HepG2 (cell line): ENCODE measurements around the gene IGF2BP3. TPM values are rescaled to one million over a fixed set of nuclear protein-coding genes. Genes with fewer than 3 reads are reported as not detected.
A peak's percentile ranks its signal among the peaks of the same experiment; 100 is the strongest.

Experiments
- BCL6 ChIP-seq: IDR thresholded peaks from 2 replicates; pipeline ENCODE4 v1.6.1; 2016; ENCODE audit warnings: missing genetic modification reagents, missing compliant biosample characterization
- FOXJ3 ChIP-seq: sonication (generic); formaldehyde crosslinking; IDR thresholded peaks from 2 replicates; pipeline ENCODE4 v1.4.0; 2020; ENCODE audit warnings: missing genetic modification reagents, mild to moderate bottlenecking, borderline replicate concordance
- GATAD1 ChIP-seq: IDR thresholded peaks from 2 replicates; pipeline ENCODE4 v1.6.1; 2016; ENCODE audit warnings: missing genetic modification reagents, missing compliant biosample characterization
- IRF2 ChIP-seq: IDR thresholded peaks from 2 replicates; pipeline ENCODE4 v1.6.1; 2018; ENCODE audit warnings: missing genetic modification reagents, missing compliant biosample characterization
- TRIM24 ChIP-seq: sonication (generic); formaldehyde crosslinking; IDR thresholded peaks from 2 replicates; pipeline ENCODE4 v1.8.0; 2022; ENCODE audit warnings: mild to moderate bottlenecking, missing genetic modification reagents
- ZNF205 ChIP-seq: IDR thresholded peaks from 2 replicates; pipeline ENCODE4 v1.6.1; 2018; ENCODE audit warnings: missing biosample characterization, missing genetic modification reagents
- ZNF225 ChIP-seq: sonication (generic); formaldehyde crosslinking; IDR thresholded peaks from 2 replicates; pipeline ENCODE4 v1.4.0; 2020; ENCODE audit warnings: mild to moderate bottlenecking, missing genetic modification reagents
- ZNF431 ChIP-seq: sonication (generic); formaldehyde crosslinking; IDR thresholded peaks from 2 replicates; pipeline ENCODE4 v1.9.0; 2022; ENCODE audit warnings: missing genetic modification reagents, low read depth, mild to moderate bottlenecking, borderline replicate concordance
- ZNF44 ChIP-seq: sonication (generic); formaldehyde crosslinking; IDR thresholded peaks from 2 replicates; pipeline ENCODE4 v1.5.1; 2020; ENCODE audit warnings: mild to moderate bottlenecking, missing genetic modification reagents
- ZNF564 ChIP-seq: sonication (generic); formaldehyde crosslinking; IDR thresholded peaks from 2 replicates; pipeline ENCODE4 v1.8.1; 2023; ENCODE audit warnings: mild to moderate bottlenecking, missing genetic modification reagents
- polyA plus RNA-seq, 8 experiments: library from polyadenylated mRNA; depleted of rRNA in 3 of 8; stranded (reverse) in 7 of 8; unstranded in 1 of 8; fragments of >200 nt; fragmentation: Illumina TruSeq in 4 of 8; extraction: Trizol in 4 of 8; gene quantifications; 2 replicates each; pipeline versions ENCODE4 v1.2.1 to v1.2.3, GENCODE V29; 2011 to 2016; ENCODE audit warnings: low read depth in 4 of 8, missing spikeins in 1 of 8, mixed read lengths in 1 of 8; ENCODE audit not compliant: insufficient read depth in 1 of 8
- total RNA-seq, 5 experiments: library from RNA; depleted of rRNA; stranded (reverse); fragments of >200 nt; fragmentation: Illumina TruSeq; extraction: Trizol; gene quantifications; 2 replicates each; pipeline ENCODE4 v1.2.3, GENCODE V29; 2016; ENCODE audit warnings: low read depth in 1 of 5
- TF ChIP-seq, protein P1 (sequence below): sonication (generic); formaldehyde crosslinking; conservative IDR thresholded peaks from 2 replicates; pipeline ENCODE4 v1.4.0; 2020; ENCODE audit warnings: mild to moderate bottlenecking, missing genetic modification reagents, moderate library complexity
- TF ChIP-seq, protein P2 (sequence below): sonication (generic); IDR thresholded peaks from 2 replicates; pipeline ENCODE4 v1.6.1; 2016; ENCODE audit warnings: low read depth, borderline replicate concordance
- TF ChIP-seq, protein P3 (sequence below): sonication (generic); formaldehyde crosslinking; IDR thresholded peaks from 2 replicates; pipeline ENCODE4 v1.4.0; 2020; ENCODE audit warnings: missing genetic modification reagents, borderline replicate concordance
- TF ChIP-seq, protein P4 (sequence below): sonication (generic); formaldehyde crosslinking; IDR thresholded peaks from 2 replicates; pipeline ENCODE4 v1.4.0; 2020; ENCODE audit warnings: mild to moderate bottlenecking, missing genetic modification reagents, borderline replicate concordance
- TF ChIP-seq, protein P5 (sequence below): sonication (generic); formaldehyde crosslinking; IDR thresholded peaks from 2 replicates; pipeline ENCODE4 v1.4.0; 2020; ENCODE audit warnings: missing genetic modification reagents, low read depth, mild to moderate bottlenecking, borderline replicate concordance
- TF ChIP-seq, protein P6 (sequence below): IDR thresholded peaks from 2 replicates; pipeline ENCODE4 v1.6.1; 2016; ENCODE audit warnings: mild to moderate bottlenecking

IGF2BP3 gene
- total and polyA plus RNA-seq, 2 of the 13 experiments (the other 11 are each of a cell fraction or from before 2014, with no cell fraction given), result 37.7 to 39.5 TPM

DNA sequence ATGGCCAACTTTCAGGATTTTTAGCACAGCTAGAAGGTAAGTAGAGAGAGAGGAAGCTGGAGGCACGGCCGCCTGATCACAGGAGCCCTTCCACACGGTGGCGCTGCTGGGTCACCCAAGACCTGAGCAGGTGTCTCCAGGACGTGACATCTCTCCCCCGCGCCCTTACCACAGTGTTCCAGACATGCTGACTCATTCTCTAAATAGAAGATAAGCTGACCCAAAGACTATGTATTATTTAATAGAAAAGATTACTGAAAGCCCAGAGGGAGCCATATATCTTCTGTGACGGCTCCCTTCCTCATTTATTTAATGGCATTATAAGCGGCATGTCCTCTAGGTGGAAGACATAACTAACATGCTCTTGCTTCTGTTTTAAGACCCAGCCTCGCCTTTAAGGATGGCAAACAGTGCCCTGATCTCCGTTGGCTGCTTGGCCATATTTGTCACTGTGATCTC lies 197.1 kb downstream of the IGF2BP3 start (continued):
- TF ChIP-seq, protein P1, sequence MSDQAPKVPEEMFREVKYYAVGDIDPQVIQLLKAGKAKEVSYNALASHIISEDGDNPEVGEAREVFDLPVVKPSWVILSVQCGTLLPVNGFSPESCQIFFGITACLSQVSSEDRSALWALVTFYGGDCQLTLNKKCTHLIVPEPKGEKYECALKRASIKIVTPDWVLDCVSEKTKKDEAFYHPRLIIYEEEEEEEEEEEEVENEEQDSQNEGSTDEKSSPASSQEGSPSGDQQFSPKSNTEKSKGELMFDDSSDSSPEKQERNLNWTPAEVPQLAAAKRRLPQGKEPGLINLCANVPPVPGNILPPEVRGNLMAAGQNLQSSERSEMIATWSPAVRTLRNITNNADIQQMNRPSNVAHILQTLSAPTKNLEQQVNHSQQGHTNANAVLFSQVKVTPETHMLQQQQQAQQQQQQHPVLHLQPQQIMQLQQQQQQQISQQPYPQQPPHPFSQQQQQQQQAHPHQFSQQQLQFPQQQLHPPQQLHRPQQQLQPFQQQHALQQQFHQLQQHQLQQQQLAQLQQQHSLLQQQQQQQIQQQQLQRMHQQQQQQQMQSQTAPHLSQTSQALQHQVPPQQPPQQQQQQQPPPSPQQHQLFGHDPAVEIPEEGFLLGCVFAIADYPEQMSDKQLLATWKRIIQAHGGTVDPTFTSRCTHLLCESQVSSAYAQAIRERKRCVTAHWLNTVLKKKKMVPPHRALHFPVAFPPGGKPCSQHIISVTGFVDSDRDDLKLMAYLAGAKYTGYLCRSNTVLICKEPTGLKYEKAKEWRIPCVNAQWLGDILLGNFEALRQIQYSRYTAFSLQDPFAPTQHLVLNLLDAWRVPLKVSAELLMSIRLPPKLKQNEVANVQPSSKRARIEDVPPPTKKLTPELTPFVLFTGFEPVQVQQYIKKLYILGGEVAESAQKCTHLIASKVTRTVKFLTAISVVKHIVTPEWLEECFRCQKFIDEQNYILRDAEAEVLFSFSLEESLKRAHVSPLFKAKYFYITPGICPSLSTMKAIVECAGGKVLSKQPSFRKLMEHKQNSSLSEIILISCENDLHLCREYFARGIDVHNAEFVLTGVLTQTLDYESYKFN (CRISPR knock-in tag), result peak; percentile 23; the same call in 1 of the 2 replicates
- TF ChIP-seq, protein P2, sequence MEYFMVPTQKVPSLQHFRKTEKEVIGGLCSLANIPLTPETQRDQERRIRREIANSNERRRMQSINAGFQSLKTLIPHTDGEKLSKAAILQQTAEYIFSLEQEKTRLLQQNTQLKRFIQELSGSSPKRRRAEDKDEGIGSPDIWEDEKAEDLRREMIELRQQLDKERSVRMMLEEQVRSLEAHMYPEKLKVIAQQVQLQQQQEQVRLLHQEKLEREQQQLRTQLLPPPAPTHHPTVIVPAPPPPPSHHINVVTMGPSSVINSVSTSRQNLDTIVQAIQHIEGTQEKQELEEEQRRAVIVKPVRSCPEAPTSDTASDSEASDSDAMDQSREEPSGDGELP, result peak; percentile 36; the same call in 1 of the 2 replicates
- TF ChIP-seq, protein P3, sequence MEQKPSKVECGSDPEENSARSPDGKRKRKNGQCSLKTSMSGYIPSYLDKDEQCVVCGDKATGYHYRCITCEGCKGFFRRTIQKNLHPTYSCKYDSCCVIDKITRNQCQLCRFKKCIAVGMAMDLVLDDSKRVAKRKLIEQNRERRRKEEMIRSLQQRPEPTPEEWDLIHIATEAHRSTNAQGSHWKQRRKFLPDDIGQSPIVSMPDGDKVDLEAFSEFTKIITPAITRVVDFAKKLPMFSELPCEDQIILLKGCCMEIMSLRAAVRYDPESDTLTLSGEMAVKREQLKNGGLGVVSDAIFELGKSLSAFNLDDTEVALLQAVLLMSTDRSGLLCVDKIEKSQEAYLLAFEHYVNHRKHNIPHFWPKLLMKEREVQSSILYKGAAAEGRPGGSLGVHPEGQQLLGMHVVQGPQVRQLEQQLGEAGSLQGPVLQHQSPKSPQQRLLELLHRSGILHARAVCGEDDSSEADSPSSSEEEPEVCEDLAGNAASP (CRISPR knock-in tag), result peak; percentile 23; the same call in 1 of the 2 replicates
- TF ChIP-seq ZNF564 (CRISPR knock-in tag), result 0 out of 2 replicates have a peak, but pooled peaks have one; percentile 42
- no peak for TF ChIP-seq ZNF431 (CRISPR knock-in tag)
- TF ChIP-seq IRF2 (CRISPR knock-in tag), result peak; percentile 35; the same call in 1 of the 2 replicates
- no peak for TF ChIP-seq ZNF205
- 0 out of 2 replicates have a peak, but pooled peaks have one; percentile 29 for TF ChIP-seq BCL6 (CRISPR knock-in tag)
- no peak for TF ChIP-seq TRIM24 (CRISPR knock-in tag)
- TF ChIP-seq, protein P4, sequence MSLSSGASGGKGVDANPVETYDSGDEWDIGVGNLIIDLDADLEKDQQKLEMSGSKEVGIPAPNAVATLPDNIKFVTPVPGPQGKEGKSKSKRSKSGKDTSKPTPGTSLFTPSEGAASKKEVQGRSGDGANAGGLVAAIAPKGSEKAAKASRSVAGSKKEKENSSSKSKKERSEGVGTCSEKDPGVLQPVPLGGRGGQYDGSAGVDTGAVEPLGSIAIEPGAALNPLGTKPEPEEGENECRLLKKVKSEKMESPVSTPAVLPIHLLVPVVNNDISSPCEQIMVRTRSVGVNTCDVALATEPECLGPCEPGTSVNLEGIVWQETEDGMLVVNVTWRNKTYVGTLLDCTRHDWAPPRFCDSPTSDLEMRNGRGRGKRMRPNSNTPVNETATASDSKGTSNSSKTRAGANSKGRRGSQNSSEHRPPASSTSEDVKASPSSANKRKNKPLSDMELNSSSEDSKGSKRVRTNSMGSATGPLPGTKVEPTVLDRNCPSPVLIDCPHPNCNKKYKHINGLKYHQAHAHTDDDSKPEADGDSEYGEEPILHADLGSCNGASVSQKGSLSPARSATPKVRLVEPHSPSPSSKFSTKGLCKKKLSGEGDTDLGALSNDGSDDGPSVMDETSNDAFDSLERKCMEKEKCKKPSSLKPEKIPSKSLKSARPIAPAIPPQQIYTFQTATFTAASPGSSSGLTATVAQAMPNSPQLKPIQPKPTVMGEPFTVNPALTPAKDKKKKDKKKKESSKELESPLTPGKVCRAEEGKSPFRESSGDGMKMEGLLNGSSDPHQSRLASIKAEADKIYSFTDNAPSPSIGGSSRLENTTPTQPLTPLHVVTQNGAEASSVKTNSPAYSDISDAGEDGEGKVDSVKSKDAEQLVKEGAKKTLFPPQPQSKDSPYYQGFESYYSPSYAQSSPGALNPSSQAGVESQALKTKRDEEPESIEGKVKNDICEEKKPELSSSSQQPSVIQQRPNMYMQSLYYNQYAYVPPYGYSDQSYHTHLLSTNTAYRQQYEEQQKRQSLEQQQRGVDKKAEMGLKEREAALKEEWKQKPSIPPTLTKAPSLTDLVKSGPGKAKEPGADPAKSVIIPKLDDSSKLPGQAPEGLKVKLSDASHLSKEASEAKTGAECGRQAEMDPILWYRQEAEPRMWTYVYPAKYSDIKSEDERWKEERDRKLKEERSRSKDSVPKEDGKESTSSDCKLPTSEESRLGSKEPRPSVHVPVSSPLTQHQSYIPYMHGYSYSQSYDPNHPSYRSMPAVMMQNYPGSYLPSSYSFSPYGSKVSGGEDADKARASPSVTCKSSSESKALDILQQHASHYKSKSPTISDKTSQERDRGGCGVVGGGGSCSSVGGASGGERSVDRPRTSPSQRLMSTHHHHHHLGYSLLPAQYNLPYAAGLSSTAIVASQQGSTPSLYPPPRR (CRISPR knock-in tag), result peak; percentile 25; the same call in 1 of the 2 replicates
- TF ChIP-seq, protein P5, sequence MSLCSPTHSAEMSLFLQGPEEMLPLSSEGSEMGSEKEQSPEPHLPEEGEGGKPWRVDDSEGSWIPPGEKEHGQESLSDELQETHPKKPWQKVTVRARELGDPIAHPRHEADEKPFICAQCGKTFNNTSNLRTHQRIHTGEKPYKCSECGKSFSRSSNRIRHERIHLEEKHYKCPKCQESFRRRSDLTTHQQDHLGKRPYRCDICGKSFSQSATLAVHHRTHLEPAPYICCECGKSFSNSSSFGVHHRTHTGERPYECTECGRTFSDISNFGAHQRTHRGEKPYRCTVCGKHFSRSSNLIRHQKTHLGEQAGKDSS (CRISPR knock-in tag), result no peak
- TF ChIP-seq FOXJ3, result peak; percentile 20; the same call in 1 of the 2 replicates
- TF ChIP-seq GATAD1, result peak; percentile 54; the same call in 1 of the 2 replicates
- TF ChIP-seq, protein P6, sequence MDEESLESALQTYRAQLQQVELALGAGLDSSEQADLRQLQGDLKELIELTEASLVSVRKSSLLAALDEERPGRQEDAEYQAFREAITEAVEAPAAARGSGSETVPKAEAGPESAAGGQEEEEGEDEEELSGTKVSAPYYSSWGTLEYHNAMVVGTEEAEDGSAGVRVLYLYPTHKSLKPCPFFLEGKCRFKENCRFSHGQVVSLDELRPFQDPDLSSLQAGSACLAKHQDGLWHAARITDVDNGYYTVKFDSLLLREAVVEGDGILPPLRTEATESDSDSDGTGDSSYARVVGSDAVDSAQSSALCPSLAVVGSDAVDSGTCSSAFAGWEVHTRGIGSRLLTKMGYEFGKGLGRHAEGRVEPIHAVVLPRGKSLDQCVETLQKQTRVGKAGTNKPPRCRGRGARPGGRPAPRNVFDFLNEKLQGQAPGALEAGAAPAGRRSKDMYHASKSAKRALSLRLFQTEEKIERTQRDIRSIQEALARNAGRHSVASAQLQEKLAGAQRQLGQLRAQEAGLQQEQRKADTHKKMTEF (CRISPR knock-in tag), result peak; percentile 53; the same call in 1 of the 2 replicates
- no peak for TF ChIP-seq ZNF225 (CRISPR knock-in tag)
- no peak for TF ChIP-seq ZNF44 (CRISPR knock-in tag)
